SK-N-MC (cell line): ENCODE data around the gene SMC3.

ENCODE experiments used
- EZH2 ChIP-seq: fragments of 200-600 bp; sonication (generic); IDR thresholded peaks from one replicate; pipeline ENCODE4 v1.6.1; 2017; ENCODE audit warnings: antibody characterized with exemption
- POLR2AphosphoS5 ChIP-seq: IDR thresholded peaks from 2 replicates; pipeline ENCODE4 v1.6.1; 2012; ENCODE audit warnings: mild to moderate bottlenecking, low read depth, low read length, borderline replicate concordance

DNA sequence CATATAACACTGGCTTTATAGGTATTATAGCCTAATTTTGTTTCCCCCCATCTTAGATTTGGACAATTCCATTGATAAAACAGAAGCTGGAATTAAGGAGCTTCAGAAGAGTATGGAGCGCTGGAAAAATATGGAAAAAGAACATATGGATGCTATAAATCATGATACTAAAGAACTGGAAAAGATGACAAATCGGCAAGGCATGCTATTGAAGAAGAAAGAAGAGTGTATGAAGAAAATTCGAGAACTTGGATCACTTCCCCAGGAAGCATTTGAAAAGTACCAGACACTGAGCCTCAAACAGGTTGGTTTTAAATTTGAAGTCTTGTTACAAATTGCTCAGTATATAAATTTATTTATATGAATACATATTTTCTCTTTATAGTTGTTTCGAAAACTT, 34.1 kb downstream of the SMC3 start:
- no peak for TF ChIP-seq EZH2
- TF ChIP-seq POLR2AphosphoS5, result no peak
